ENCODE results near the gene KHDC4. TPM values are rescaled to one million over a fixed set of nuclear protein-coding genes. Genes with fewer than 3 reads are reported as not detected.

The KHDC4 gene
- total and polyA plus RNA-seq, 12 donors, result 14.3 to 33.8 (median 22.0) TPM

DNA sequence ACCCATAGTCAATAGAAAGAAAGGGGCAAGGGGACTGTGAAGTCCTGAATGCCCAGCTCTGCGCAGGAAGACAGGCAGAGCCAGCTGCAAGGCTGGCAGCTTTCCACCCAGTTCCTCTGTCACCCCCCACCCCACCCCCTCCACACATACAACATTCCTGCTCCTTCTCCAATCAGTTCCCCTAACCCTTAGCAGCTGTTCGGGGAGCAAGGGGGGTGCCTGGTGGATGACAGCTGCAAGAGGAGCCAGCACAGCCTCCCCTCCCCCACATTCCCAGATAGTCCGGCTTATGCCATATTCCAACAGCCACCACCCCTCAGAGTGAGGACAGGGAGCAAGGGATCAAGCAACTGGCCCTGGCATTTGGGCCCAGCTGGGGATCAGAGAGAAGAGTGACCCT, 34.5 kb upstream of the KHDC4 start:
- ATAC-seq (peak; percentile 1 to 33 (median 16)), DNase-seq (peak in 1 of 2 donors; percentile 42)
- peaks cover 46 to 97% (median 85%) of the 10 kb centered on the region in 9 donors for H3K4me1 ChIP-seq
- no peaks in the 10 kb centered on the region for H3K27me3 ChIP-seq
- H3K36me3 ChIP-seq, result peaks cover 4 to 84% (median 28%) of the 10 kb centered on the region in 9 donors
- H3K9me3 ChIP-seq, result no peaks in the 10 kb centered on the region
- 16 to 21% methylated on average over 3 of the region's 3 CpGs for whole genome bisulfite sequencing, 2 donors
- H3K27ac ChIP-seq, result peak overlapping the region in 9 of 10 donors; percentile 80 to 99 (median 95)
- TF ChIP-seq CTCF (IDR thresholded peaks at IDR 0.05), result no peak
- peak overlapping the region in 4 of 10 donors; percentile 13 to 38 (median 19) for H3K4me3 ChIP-seq
- intact Hi-C loops (cut with DNase I), result no loop called here

DNA sequence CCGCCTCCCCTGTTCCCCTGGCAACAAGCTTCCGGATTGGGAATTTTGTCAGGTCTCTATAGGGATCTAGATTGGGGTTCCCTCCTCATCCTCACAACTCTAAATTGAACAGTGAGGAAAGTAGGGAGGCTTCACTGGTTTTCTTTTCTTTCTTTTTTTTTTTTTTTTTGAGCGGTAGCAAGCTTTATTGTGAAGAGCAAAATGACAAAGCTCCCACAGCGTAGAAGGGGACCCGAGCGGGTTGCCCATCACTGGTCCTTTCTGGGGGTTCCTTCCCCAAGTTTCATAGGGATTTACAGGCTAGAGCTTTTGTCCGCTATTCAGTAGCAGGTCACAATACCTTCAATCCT, 33.8 kb upstream of the KHDC4 start:
- Histone ChIP-seq H3K4me3 (peak overlapping the region in 6 of 10 donors; percentile 2 to 38 (median 14)), H3K4me1 (peaks cover 47 to 97% (median 85%) of the 10 kb centered on the region in 9 donors), H3K36me3 (peaks cover 5 to 84% (median 35%) of the 10 kb centered on the region in 9 donors), H3K27ac (peak overlapping the region; percentile 43 to 99 (median 92)), H3K27me3 (no peaks in the 10 kb centered on the region), H3K9me3 (no peaks in the 10 kb centered on the region)
- WGBS, 2 donors, result 49 to 57% methylated on average over 7 of the region's 7 CpGs
- ATAC-seq (no peak), DNase-seq (no peak)
- no peak for TF ChIP-seq CTCF (IDR thresholded peaks at IDR 0.05)
- intact Hi-C loops (cut with DNase I), result no loop called here

GRCh38 chr1:155967341-155968050, 33.3 kb upstream of the KHDC4 start:
- peak; percentile 34 to 70 (median 60) for ATAC-seq
- Histone ChIP-seq H3K4me3 (peak overlapping the region in 7 of 10 donors; percentile 2 to 38 (median 14)), H3K4me1 (peaks cover 48 to 97% (median 85%) of the 10 kb centered on the region in 9 donors), H3K27ac (peak overlapping the region; percentile 51 to 99 (median 92)), H3K9me3 (no peaks in the 10 kb centered on the region), H3K36me3 (peaks cover 5 to 84% (median 40%) of the 10 kb centered on the region in 9 donors), H3K27me3 (no peaks in the 10 kb centered on the region)
- intact Hi-C loops (cut with DNase I), result no loop called here
- no peak for TF ChIP-seq CTCF (IDR thresholded peaks at IDR 0.05)
- 16 to 20% methylated on average over 13 of the region's 13 CpGs for WGBS, 2 donors
- peak; percentile 50 to 76 for DNase-seq

GRCh38 chr1:155966750-155967149, 32.5 kb upstream of the KHDC4 start:
- ATAC-seq (peak in 7 of 8 donors; percentile 8 to 44 (median 38)), DNase-seq (no peak)
- 21 to 22% methylated on average over 7 of the region's 7 CpGs for WGBS, 2 donors
- intact Hi-C loops (cut with DNase I), result no loop called here
- Histone ChIP-seq H3K4me1 (peaks cover 53 to 97% (median 85%) of the 10 kb centered on the region in 9 donors), H3K9me3 (no peaks in the 10 kb centered on the region), H3K27ac (peak overlapping the region; percentile 51 to 99 (median 92)), H3K4me3 (peak overlapping the region in 3 of 10 donors; percentile 14 to 38 (median 24)), H3K27me3 (no peaks in the 10 kb centered on the region), H3K36me3 (peaks cover 5 to 85% (median 47%) of the 10 kb centered on the region in 9 donors)
- no peak for TF ChIP-seq CTCF (IDR thresholded peaks at IDR 0.05)
